IMR-90 (cell line): ENCODE measurements around the gene PRKCH. TPM values are rescaled to one million over a fixed set of nuclear protein-coding genes. Genes with fewer than 3 reads are reported as not detected.

Experiments used
- ATAC-seq: fragments of 200-7000 bp; cut with Tn5 transposase; 2 replicates; pipeline ENCODE4 v1.9.1; 2020; ENCODE audit warnings: low read depth, mild to moderate bottlenecking, moderate library complexity
- BruUV-seq: library from RNA; stranded (reverse); fragments of 400-500 nt; replicated peaks from 2 replicates; lab custom pipeline; 2021; lab: Mats Ljungman, UMichigan
- CTCF ChIA-PET: fragments of 300-600 bp; formaldehyde crosslinking; extraction: SDS; loops from one replicate; lab custom pipeline; 2021; ENCODE audit warnings: antibody characterized with exemption; lab: Yijun Ruan, JAX
- POLR2A ChIA-PET: fragments of 300-600 bp; sonication (Branson Sonifier 250); formaldehyde crosslinking; loops from one replicate; lab custom pipeline; 2022; ENCODE audit warnings: antibody characterized with exemption; ENCODE audit not compliant: unreplicated experiment; lab: Charles Lee
- DNase-seq: peaks from one replicate; pipeline ENCODE4 v3.0.0; 2013
- H2AFZ ChIP-seq: replicated peaks from 2 replicates; pipeline ENCODE3; 2013; ENCODE audit warnings: low read length, mild to moderate bottlenecking; ENCODE audit not compliant: poor library complexity
- H2AK5ac ChIP-seq: 2 replicates; pipeline ENCODE4 v1.6.1; 2013; ENCODE audit warnings: low read depth, low read length, inconsistent platforms
- H2AK9ac ChIP-seq: replicated peaks from 2 replicates; pipeline ENCODE3; 2013; ENCODE audit warnings: mild to moderate bottlenecking, low read depth, low read length, moderate library complexity; ENCODE audit not compliant: poor library complexity
- H2BK120ac ChIP-seq: 2 replicates; pipeline ENCODE4 v1.6.1; 2013; ENCODE audit warnings: low read depth, low read length, inconsistent platforms
- H2BK15ac ChIP-seq: 3 replicates; pipeline ENCODE4 v1.6.1; 2013; ENCODE audit warnings: low read depth, low read length, inconsistent platforms
- H2BK20ac ChIP-seq: 2 replicates; pipeline ENCODE4 v1.6.1; 2013; ENCODE audit warnings: low read depth, mild to moderate bottlenecking, inconsistent platforms, low read length, moderate library complexity
- H2BK5ac ChIP-seq: 2 replicates; pipeline ENCODE4 v1.6.1; 2013; ENCODE audit warnings: mild to moderate bottlenecking, low read depth, low read length, inconsistent platforms; ENCODE audit not compliant: poor library complexity, severe bottlenecking
- H3K14ac ChIP-seq: replicated peaks from 2 replicates; pipeline ENCODE4 v1.6.1; 2013; ENCODE audit warnings: low read depth, low read length, inconsistent platforms
- H3K18ac ChIP-seq: 2 replicates; pipeline ENCODE4 v1.6.1; 2013; ENCODE audit warnings: low read depth, low read length, control low read depth
- H3K23ac ChIP-seq: 2 replicates; pipeline ENCODE4 v1.6.1; 2013; ENCODE audit warnings: low read depth, low read length, inconsistent platforms
- H3K27ac ChIP-seq: 2 replicates; pipeline ENCODE4 v1.5.1; 2013; ENCODE audit warnings: mild to moderate bottlenecking, control low read depth, low read length; ENCODE audit not compliant: insufficient read depth
- H3K27me3 ChIP-seq: 2 replicates; pipeline ENCODE4 v1.6.1; 2013; ENCODE audit warnings: low read length; ENCODE audit not compliant: control insufficient read depth, insufficient read depth
- H3K36me3 ChIP-seq: 2 replicates; pipeline ENCODE4 v1.6.1; 2013; ENCODE audit warnings: low read length, mixed read lengths; ENCODE audit not compliant: control insufficient read depth, insufficient read depth
- H3K4ac ChIP-seq: 2 replicates; pipeline ENCODE4 v1.6.1; 2013; ENCODE audit warnings: low read depth, low read length, inconsistent platforms
- H3K4me1 ChIP-seq: 2 replicates; pipeline ENCODE4 v1.6.1; 2013; ENCODE audit warnings: low read length, mixed read lengths; ENCODE audit not compliant: control insufficient read depth, insufficient read depth
- H3K4me2 ChIP-seq: 2 replicates; pipeline ENCODE4 v1.6.1; 2013; ENCODE audit warnings: low read depth, mild to moderate bottlenecking, control low read depth, low read length, moderate library complexity
- H3K4me3 ChIP-seq: 2 replicates; pipeline ENCODE4 v1.5.1; 2013; ENCODE audit warnings: low read depth, mild to moderate bottlenecking, control low read depth, low read length, moderate library complexity; ENCODE audit not compliant: insufficient read depth
- H3K56ac ChIP-seq: 2 replicates; pipeline ENCODE4 v1.6.1; 2013; ENCODE audit warnings: low read length, inconsistent platforms; ENCODE audit not compliant: insufficient read depth; ENCODE audit errors: extremely low read depth
- H3K79me1 ChIP-seq, 2 experiments: 2 replicates each; pipeline ENCODE4 v1.6.1; 2013; ENCODE audit warnings: low read length in 2 of 2, inconsistent platforms in 1 of 2, low read depth in 1 of 2
- H3K9ac ChIP-seq: 2 replicates; pipeline ENCODE4 v1.6.1; 2013; ENCODE audit warnings: low read depth, low read length, control low read depth
- H3K9me1 ChIP-seq: 2 replicates; pipeline ENCODE4 v1.6.1; 2013; ENCODE audit warnings: low read length, inconsistent platforms; ENCODE audit not compliant: insufficient read depth
- H3K9me3 ChIP-seq: 2 replicates; pipeline ENCODE4 v1.6.1; 2013; ENCODE audit warnings: low read length; ENCODE audit not compliant: control insufficient read depth, insufficient read depth
- H4K20me1 ChIP-seq: 2 replicates; pipeline ENCODE4 v1.6.1; 2013; ENCODE audit warnings: low read length, inconsistent platforms; ENCODE audit not compliant: insufficient read depth
- H4K5ac ChIP-seq: 2 replicates; pipeline ENCODE4 v1.6.1; 2013; ENCODE audit warnings: mild to moderate bottlenecking, low read depth, low read length, control low read depth
- H4K8ac ChIP-seq, 2 experiments: 2 replicates each; pipeline ENCODE4 v1.6.1; 2013; ENCODE audit warnings: low read depth in 2 of 2, low read length in 2 of 2, control low read depth in 1 of 2, inconsistent platforms in 1 of 2
- H4K91ac ChIP-seq: 2 replicates; pipeline ENCODE4 v1.6.1; 2013; ENCODE audit warnings: low read depth, low read length, inconsistent platforms; ENCODE audit not compliant: insufficient read depth
- BHLHE40 ChIP-seq: fragments of 150-350 bp; IDR thresholded peaks from 2 replicates; pipeline ENCODE4 v1.6.1; 2016; ENCODE audit warnings: mild to moderate bottlenecking, low read depth, low read length
- CTCF ChIP-seq: conservative IDR thresholded peaks from 2 replicates; pipeline ENCODE4 v1.5.1; 2012; ENCODE audit warnings: mild to moderate bottlenecking, low read depth, low read length, improper control_type of control experiment
- NFE2L2 ChIP-seq: fragments of 150-350 bp; IDR thresholded peaks from 2 replicates; pipeline ENCODE4 v1.6.1; 2016; ENCODE audit warnings: low read depth, mild to moderate bottlenecking, low read length
- POLR2A ChIP-seq: IDR thresholded peaks from 2 replicates; pipeline ENCODE4 v1.6.1; 2012; ENCODE audit warnings: mild to moderate bottlenecking, low read depth, low read length
- RAD21 ChIP-seq: IDR thresholded peaks from 2 replicates; pipeline ENCODE4 v1.6.1; 2012; ENCODE audit warnings: low read length, improper control_type of control experiment
- WGBS, 2 experiments: methylation state at CpG; one replicate each; pipeline versions ENCODE4 v1.1.5 to v1.1.7; 2013; ENCODE audit warnings: missing lambda C conversion rate in 2 of 2; ENCODE audit not compliant: insufficient read length in 1 of 2; ENCODE audit errors: extremely low coverage in 2 of 2; 5-methylcytosine and 5-hydroxymethylcytosine counted together
- dilution Hi-C: fragments of 300-500 bp; cut with HindIII; formaldehyde crosslinking; loops from one replicate; pipeline ENCODE4 v1.14.3; 2018; ENCODE audit warnings: low sequenced_read_pairs; ENCODE audit not compliant: unreplicated experiment
- in situ Hi-C: fragments of 300-500 bp; cut with MboI; formaldehyde crosslinking; loops from 3 replicates; pipeline ENCODE4 v1.14.3; 2019; ENCODE audit warnings: low sequenced_read_pairs, inconsistent platforms, mixed read lengths
- intact Hi-C: fragments of 100-400 bp; cut with micrococcal nuclease; formaldehyde crosslinking; loops from 2 replicates; pipeline ENCODE4 v1.10.0; 2022
- polyA plus RNA-seq, 3 experiments: library from polyadenylated mRNA; depleted of rRNA; stranded (reverse); fragments of >200 nt; gene quantifications; 2 replicates each; pipeline ENCODE4 v1.2.3, GENCODE V29; 2012; ENCODE audit warnings: low replicate concordance in 1 of 3
- total RNA-seq: library from RNA; depleted of rRNA; stranded (reverse); fragments of >200 nt; gene quantifications from 2 replicates; pipeline ENCODE4 v1.2.3, GENCODE V29; 2012

Gene PRKCH
- total and polyA plus RNA-seq, 2 of the 4 experiments (the other 2 are of a cell fraction): 1.6 to 2.3 TPM

GRCh38 chr14:61455351-61455750 is 134.0 kb downstream of the PRKCH start:
- H2BK120ac ChIP-seq: no peak overlapping the region
- BruUV-seq: no TSS peak
- H2AK9ac ChIP-seq: no peak overlapping the region
- H3K56ac ChIP-seq: no peak overlapping the region
- H3K18ac ChIP-seq: no peak overlapping the region
- no peak overlapping the region for H4K5ac ChIP-seq
- no peak overlapping the region for H3K27ac ChIP-seq
- no peak overlapping the region for H3K14ac ChIP-seq
- H3K23ac ChIP-seq: no peak overlapping the region
- no peak overlapping the region for H3K9ac ChIP-seq
- H2AFZ ChIP-seq: no peak overlapping the region
- no peaks in the 10 kb centered on the region for H4K20me1 ChIP-seq
- no peaks in the 10 kb centered on the region for H3K9me3 ChIP-seq
- no peak overlapping the region for H2AK5ac ChIP-seq
- TF ChIP-seq NFE2L2 (no peak), BHLHE40 (no peak), RAD21 (no peak), POLR2A (no peak), CTCF (no peak)
- dilution Hi-C loops (loop anchor here (25.0 kb wide), 1 partner anchor 257 kb away; no protein-coding TSS in a partner anchor), intact Hi-C loops (no loop called here), in situ Hi-C loops (loop anchor here (5.0 kb wide), 2 partner anchors 382 to 672 kb away; no protein-coding TSS in a partner anchor)
- no peaks in the 10 kb centered on the region for H3K79me1 ChIP-seq
- 87% methylated on average over 4 of the region's 6 CpGs; no CpG with 5 or more reads in 1 of the 2 experiments for WGBS, 2 experiments
- no peak overlapping the region for H3K4me2 ChIP-seq
- H3K4me1 ChIP-seq: no peaks in the 10 kb centered on the region
- no peak overlapping the region for H3K4ac ChIP-seq
- peaks cover 25% of the 10 kb centered on the region for H3K27me3 ChIP-seq
- H2BK15ac ChIP-seq: no peak overlapping the region
- CTCF ChIA-PET: interaction anchor here (1.1 kb wide), 1 partner anchor 383 kb away, joined by 6 read pairs; no protein-coding TSS in a partner anchor
- H3K36me3 ChIP-seq: no peaks in the 10 kb centered on the region
- H4K8ac ChIP-seq: no peak overlapping the region
- no peak overlapping the region for H2BK5ac ChIP-seq
- H3K9me1 ChIP-seq: no peaks in the 10 kb centered on the region
- H3K4me3 ChIP-seq: no peak overlapping the region
- ATAC-seq: no peak
- DNase-seq: no peak
- H2BK20ac ChIP-seq: no peak overlapping the region
- POLR2A ChIA-PET: interaction anchor here (0.6 kb wide), 1 partner anchor 242 kb away, joined by 4 read pairs; no protein-coding TSS in a partner anchor
- H4K91ac ChIP-seq: no peak overlapping the region
